ENCODE measurements around the gene HOXA4.

Gene HOXA4

DNA sequence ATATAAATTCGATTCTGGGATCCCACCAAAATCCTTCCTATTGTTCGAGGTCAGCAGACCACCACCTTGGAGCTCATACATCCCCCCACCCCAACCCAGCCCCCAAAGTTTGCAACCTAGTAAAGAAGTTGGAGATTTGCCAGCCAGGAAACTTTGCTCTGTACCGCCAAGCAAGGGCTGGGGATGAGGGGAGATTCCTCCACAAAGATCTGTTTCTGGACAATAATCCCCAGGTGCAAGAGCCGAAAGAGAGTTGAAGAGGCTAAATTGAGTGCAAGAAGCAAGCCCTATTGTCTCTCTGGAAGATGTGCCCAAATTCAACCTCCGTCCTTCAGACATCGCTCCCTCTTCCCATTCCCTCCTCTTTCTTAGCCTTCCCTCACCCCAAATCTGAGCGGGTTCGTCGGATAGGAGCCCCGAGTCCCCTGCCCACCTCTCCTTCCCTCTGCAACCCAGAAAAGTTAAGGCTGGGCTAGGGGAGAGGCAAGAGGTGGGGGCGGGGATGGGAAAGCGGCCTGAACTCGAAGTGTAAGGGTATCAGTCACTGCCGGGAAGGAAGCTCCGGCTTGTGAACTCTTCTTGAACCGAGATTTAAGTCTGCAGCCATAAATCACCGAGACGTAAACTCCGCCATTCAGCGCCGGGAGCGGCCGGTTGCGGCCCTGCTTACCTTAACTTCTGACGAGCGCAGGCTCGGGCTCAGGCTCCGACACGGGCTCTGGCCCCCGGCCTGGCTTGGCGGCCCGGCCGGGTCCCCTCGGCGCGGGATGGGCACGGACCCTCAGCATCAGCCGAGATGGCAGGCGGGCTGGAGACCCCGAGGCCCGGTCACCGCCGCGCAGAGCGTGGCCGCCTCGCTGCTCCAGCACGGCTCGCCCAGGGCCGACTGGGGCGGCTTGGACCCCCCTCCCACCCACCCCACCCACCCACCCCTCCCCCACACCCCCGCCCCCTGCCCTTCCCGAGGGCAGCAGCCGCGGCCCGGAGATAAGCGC, 17.3 kb downstream of the HOXA4 start:
- ATAC-seq: peak; percentile 54
- no peak for DNase-seq
- Mint-ChIP-seq H3K4me3 (no peak overlapping the region), H3K4me1 (no peaks in the 10 kb centered on the region), H3K9me3 (no peaks in the 10 kb centered on the region), H3K27me3 (peaks cover 7% of the 10 kb centered on the region), H3K27ac (no peak overlapping the region)

DNA sequence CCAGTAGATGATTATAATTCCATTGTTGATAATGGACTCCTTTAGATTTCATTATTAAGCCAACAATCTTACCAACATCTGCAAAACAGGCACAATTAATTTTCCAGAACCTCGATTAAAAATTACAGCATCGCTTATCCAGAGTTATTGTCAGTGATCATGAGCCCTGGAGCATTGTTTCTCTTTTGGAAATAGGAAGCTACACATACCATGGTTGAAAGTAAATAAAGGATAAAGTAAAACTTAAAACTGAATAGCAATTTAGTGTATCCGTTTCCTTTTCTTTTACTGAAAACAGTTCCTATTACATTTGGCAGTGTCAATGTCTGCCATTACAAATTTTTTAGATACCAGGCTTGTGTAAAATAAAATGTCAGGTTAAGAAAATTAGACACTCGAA, 18.2 kb downstream of the HOXA4 start:
- ATAC-seq (no peak), DNase-seq (no peak)
- Mint-ChIP-seq H3K4me3 (no peak overlapping the region), H3K9me3 (no peaks in the 10 kb centered on the region), H3K4me1 (no peaks in the 10 kb centered on the region), H3K27ac (no peak overlapping the region), H3K27me3 (peaks cover 7% of the 10 kb centered on the region)

DNA sequence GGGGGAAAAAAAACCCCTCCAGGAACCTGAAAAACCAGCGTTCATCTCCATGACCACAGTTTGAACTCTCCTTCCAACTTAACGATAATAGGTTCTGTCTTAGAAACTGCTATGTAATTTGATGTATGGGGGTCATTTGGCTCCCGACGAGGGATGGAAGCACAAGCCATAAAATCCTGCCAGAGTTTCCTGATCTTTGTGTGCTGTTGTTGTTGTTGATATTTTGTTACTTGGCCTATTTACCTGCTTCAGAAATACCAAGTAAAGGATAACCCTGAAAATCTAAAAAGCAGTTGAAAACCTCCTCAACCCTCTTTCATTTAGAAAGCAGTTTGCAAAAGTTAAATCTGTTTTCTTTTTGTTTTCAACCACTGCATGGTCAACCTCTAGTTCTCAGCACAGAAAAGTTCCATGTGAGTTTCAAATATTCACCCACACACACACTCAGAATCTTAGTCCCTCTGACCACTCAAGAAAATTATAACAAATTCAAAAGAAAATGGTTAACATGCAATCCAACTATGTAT, 18.7 kb downstream of the HOXA4 start:
- Mint-ChIP-seq H3K4me1 (no peaks in the 10 kb centered on the region), H3K4me3 (no peak overlapping the region), H3K27ac (no peak overlapping the region), H3K27me3 (peaks cover 7% of the 10 kb centered on the region), H3K9me3 (no peaks in the 10 kb centered on the region)
- DNase-seq: no peak
- ATAC-seq: no peak

DNA sequence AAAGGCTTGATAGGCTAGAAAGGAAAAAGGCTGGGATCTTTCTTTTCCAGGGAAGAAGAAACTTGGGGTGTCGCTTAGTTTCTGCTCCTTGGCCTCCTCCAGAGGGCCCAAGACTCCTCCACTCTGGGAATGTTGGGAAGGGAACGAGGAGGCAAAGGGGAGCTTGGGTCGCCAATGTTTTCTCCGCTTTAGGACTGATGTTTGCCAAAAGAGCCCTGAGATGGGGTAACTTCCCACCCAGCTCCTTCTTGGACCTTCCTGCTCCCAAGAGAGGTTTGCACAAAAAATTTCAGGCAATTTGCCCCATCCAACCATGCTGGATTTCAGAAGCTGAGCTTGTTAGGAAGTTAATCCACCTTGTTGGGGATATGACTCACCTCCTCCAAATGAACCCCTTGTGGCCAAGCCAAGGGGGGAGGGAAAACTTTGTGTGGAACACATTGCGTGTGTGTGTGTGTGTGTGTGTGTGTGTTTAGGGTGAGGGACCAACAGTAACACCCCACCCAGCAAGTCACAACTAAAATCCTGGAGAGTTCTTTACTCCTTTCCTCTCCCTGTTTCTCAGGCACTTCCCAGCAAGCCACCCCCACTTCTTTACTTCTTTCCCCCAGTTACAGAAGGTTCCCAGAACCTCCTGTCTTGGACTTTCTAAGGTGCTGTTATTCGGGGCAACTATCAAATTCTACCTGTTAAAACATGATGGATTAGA, 19.4 kb downstream of the HOXA4 start:
- no peaks in the 10 kb centered on the region for H3K9me3 Mint-ChIP-seq
- H3K4me3 Mint-ChIP-seq: no peak overlapping the region
- ATAC-seq (no peak), DNase-seq (no peak)
- H3K27ac Mint-ChIP-seq: no peak overlapping the region
- H3K27me3 Mint-ChIP-seq: peaks cover 10% of the 10 kb centered on the region
- no peaks in the 10 kb centered on the region for H3K4me1 Mint-ChIP-seq

DNA sequence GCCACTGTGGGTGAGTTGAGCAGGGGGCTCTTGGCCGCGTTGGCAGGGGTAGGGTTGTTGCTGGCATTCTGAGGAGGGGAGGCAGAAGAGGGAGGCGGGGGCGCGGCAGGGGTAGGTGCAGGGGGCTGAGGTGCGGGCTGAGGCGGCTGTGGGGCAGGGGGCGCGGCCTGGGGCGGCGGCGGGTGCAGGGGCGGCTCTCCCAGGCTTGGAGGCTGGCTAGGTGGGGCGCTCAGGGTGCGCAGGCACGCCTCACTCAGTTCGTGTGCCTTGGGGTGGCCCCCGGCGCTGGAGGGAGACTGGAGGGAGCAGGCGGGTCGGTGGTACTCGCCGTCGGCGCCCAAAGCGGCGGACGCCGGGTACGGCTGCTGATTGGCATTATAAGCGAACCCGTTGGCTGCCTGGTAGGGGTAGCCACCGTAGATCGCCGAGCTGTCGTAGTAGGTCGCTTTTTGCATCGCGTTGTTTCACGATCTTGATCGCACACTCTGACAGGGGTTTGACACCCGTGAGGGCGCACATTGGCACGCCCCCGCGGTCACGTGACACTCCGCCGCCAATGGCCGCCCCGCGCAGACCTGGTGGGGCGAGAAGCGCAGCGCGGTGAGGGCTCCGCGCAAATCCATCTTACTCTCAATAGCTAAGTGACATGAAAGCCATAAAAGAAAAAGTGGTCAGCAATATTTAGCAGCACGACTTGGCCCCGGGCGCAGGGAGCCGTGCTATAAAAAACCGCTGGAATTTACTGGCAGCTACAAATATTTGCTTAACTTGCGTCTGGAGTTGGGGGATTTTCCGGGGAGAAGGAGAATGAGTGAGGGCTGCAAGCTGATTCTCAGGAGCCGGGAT, 20.1 kb downstream of the HOXA4 start:
- ATAC-seq (peak; percentile 68), DNase-seq (no peak)
- Mint-ChIP-seq H3K27me3 (peaks cover 18% of the 10 kb centered on the region), H3K4me3 (no peak overlapping the region), H3K4me1 (no peaks in the 10 kb centered on the region), H3K27ac (no peak overlapping the region), H3K9me3 (no peaks in the 10 kb centered on the region)

DNA sequence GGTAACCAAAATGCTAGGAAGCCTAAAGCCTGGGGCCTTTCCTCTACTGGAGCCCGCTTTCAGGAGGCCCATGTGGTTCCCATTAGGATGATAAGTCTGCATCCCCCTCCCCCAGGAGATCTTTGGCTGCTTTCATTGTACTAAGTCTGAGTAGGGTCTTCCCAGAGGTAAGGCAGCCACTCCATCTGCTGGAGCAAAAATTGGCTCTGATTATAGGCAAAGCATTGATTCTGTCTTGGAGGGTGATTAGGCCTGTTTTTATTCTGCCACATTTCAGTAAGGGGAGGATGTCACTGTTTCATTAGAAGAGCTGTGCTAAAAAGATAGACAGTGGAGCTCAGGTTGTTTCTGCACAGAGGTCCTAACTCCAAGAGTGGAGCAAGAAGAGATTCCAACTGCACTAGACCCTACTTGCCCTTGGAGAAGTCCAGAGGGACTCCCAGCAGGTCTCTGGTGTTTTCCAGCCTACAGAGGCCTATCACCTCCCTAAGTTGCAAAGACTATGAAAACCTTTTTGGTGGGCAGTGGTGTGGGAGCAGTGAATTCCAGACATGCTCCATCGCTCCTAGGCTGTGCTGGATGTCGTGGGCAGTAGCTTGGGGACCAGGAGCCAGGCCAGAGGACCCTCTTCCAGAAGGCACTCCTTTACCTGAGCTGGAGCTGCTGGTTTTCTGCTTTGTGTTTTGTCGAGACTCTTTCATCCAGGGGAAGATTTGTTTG, 20.9 kb downstream of the HOXA4 start:
- Mint-ChIP-seq H3K9me3 (no peaks in the 10 kb centered on the region), H3K4me1 (no peaks in the 10 kb centered on the region), H3K4me3 (no peak overlapping the region), H3K27ac (peak overlapping the region in 1 of 2 donors; percentile 46), H3K27me3 (peaks cover 23% of the 10 kb centered on the region)
- no peak for DNase-seq
- ATAC-seq: no peak

DNA sequence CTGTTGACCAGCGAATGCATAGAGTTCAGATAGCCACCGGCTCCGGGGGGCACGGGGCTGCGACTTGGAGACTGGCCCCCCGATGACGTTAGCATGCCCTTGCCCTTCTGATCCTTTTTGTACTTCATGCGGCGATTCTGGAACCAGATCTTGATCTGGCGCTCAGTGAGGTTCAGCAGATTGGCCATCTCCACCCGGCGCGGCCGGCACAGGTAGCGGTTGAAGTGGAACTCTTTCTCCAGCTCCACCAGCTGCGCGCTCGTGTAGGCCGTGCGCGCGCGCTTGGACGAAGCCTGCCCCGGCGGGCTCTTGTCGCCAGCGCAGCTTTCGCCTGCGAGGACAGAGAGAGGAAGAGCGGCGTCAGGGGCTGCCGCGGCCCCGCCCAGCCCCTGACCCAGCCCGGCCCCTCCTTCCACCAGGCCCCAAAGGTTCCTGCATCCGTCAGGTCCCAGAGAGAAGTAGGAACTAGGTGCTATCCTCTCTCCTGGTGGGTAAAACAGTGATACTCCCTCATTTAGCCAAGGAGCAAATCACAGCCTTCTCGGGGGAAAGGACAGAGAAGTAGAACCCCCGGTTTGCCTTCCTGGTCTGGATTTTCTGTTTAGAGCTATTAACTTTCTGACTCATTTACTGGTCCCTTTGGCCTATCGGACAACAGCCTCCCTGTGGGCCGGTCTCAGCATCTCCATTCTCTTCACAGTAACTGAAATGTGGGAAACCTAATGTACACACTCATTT, 22.0 kb downstream of the HOXA4 start:
- peak; percentile 10 for ATAC-seq
- H3K4me1 Mint-ChIP-seq: peaks cover 5% of the 10 kb centered on the region
- no peak for DNase-seq
- no peak overlapping the region for H3K4me3 Mint-ChIP-seq
- no peaks in the 10 kb centered on the region for H3K9me3 Mint-ChIP-seq
- peaks cover 34% of the 10 kb centered on the region for H3K27me3 Mint-ChIP-seq
- H3K27ac Mint-ChIP-seq: peak overlapping the region in 1 of 2 donors; percentile 19

DNA sequence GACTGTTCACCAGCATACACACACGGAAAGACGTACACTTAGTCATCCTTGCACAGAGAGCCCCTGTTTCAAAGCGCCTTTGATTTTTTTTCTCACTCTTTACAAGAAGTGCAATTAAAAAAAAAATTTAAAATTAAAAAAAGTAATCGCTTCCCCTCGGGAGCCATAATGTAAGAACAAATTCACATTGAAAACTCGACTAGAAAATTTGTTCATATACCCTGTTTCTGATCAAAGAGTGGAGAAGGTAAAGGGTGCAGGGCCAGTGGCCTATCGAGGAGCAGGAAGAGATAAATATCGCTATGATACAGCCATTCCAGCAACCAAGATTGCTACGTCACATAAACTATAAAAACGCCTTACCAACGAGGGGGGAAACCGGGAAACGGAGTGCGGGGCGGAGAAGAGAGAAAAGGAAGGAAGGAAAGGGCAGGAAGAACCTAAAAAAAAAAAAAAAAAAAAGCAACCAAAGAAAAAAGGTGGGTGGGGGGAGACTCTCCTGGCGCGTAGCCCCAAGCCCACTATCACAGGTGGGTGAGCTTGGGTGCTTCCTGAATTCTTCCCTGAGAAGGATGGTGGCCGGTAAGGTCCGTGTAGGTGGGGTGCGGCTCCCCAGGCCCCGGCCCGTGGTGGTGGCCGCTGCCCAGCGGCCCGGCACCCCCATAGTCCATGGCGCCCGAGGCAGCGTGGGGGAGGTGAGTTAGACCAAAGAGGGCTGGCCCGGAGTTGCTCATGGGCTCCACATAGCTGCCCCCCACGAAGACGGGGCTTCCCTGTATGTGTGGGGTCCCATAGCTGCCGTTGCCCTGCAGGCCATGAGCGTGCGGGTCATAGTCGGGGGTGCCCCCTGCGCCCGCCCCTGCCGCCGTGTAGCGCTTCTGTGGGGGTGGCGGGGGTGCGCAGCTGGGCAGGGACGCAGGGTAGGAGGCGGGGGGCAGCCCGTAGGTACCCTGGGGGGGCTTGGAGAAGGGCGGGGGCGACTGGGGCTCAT, 22.9 kb downstream of the HOXA4 start:
- no peaks in the 10 kb centered on the region for H3K9me3 Mint-ChIP-seq
- peaks cover 13% of the 10 kb centered on the region for H3K4me1 Mint-ChIP-seq
- ATAC-seq (peak; percentile 70), DNase-seq (no peak)
- H3K27ac Mint-ChIP-seq: no peak overlapping the region
- H3K4me3 Mint-ChIP-seq: no peak overlapping the region
- H3K27me3 Mint-ChIP-seq: peaks cover 43% of the 10 kb centered on the region

DNA sequence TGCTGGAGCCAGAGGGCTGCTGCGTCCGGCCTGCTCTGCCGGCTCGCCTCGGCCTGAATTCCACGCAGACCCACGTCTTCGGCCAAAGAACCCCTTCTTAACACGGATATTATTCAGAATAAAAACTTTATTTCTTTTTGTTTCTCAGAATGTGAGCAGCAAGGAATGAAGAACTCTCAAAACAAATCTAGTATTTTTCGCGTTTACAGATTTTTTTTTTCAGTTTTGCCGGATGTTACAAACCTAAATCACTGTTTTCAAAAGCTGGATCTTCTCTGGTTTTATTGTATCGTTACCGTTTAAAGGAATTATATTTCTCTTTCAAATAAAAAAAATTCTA, 23.7 kb downstream of the HOXA4 start:
- DNase-seq (no peak), ATAC-seq (no peak)
- Mint-ChIP-seq H3K4me1 (peaks cover 21% of the 10 kb centered on the region), H3K27me3 (peaks cover 49% of the 10 kb centered on the region), H3K4me3 (no peak overlapping the region), H3K9me3 (no peaks in the 10 kb centered on the region), H3K27ac (no peak overlapping the region)

DNA sequence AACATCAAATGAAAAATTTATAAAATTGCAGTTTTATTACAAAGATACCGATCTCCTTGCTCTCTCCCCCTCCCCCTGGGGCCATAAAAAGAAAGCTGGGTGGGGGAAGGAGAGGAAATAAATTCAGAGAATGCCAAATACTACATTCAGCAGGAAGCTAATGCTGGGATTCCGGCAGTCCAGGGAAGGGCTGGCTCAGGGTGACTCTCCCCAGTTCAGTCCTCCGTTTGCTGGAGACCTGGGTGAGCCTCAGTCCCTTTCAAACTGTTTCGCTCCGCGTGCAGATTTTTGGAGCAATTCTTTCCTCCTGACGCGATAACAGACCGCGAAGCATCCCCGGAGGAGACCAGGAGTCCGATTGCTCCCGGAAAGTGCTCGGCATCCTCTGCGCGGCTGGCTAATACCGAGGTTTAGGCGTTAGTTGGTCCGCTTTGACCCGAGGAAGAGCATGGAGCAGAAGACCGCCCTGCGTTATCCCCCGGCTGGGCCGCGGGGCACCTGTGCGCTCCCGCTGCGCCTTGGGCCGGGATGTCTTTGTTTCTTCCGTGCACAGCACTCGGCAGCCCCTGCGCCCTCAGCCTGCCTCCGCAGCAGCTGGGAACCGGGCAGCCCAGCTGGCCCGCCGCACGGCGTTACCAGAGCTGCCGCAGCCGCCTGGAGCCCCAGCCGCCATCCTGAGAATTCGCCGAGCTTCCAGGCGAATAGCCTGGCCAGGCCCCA, 24.2 kb downstream of the HOXA4 start:
- Mint-ChIP-seq H3K27ac (no peak overlapping the region), H3K27me3 (peaks cover 49% of the 10 kb centered on the region), H3K4me1 (peaks cover 24% of the 10 kb centered on the region), H3K4me3 (no peak overlapping the region), H3K9me3 (no peaks in the 10 kb centered on the region)
- no peak for DNase-seq
- no peak for ATAC-seq

DNA sequence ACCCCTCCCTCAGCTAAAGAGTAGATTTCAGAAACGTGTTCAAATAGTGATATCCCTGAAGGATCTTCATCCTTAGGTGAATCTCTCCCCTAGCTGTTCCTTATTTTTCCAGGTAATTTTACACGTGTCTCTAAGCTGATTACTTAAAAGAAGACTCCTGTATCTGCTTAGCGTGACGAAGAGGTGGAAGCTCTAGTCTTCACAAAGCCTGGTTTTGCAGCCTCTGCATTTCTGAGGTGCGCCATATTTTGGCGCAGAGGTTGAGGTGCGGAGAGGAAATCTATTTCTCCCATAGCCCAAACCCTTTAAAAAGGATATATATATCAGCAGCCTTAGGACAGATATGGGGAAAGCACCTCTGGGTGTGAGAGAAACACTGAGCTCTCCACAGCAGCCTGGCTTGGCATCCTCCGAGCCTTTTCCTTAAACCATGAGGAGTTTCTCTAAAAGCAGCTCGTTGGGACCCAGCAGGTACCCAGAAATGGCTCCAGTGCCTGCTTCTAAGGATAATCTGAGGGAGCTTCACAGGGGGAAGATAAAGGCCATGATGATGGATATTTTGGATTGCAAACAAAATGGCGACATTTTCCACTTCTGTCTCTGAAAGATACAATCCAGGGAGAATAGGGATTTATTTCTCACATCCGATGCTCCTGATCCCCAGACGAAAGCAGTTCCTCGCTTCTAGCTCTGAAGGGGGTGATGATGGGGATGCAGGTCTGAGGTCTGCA, 25.1 kb downstream of the HOXA4 start:
- no peak for DNase-seq
- Mint-ChIP-seq H3K27ac (no peak overlapping the region), H3K4me3 (no peak overlapping the region), H3K4me1 (peaks cover 24% of the 10 kb centered on the region), H3K9me3 (no peaks in the 10 kb centered on the region), H3K27me3 (peaks cover 58% of the 10 kb centered on the region)
- no peak for ATAC-seq

DNA sequence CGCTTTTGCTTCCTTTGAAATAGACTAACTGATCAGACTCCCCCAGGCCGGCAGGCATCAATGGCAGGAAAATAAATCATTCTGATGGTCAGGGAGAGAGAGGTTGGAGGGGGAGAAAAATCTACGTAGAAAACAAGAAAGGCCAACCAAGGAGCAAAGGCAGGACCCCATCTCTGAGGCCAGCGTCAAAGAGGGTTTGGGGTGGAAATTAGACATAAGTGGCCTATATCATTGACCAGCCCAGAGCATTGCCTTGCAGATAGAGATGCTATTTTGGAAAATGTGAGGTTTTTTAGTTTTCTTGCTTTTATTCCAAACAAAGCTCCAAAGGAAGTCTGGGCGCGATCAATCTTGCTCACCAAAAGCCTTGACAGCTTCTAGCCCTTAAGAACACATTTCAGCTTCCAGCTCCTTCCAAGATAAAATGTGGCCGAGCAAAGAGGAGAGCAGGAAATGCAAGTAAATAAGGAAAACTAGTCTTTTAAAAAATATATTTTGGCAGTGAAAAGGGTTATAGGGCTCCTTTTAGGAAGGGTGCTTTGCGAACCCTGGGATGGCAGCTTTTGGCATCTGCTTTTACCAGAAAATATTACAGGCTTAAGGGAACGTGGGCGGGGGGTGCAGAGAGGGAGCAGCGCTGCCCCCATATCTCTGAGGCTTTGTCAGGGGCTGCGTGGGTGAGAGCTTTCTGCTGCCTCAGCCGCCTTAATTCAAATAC, 26.1 kb downstream of the HOXA4 start:
- Mint-ChIP-seq H3K4me3 (no peak overlapping the region), H3K9me3 (no peaks in the 10 kb centered on the region), H3K4me1 (peaks cover 26% of the 10 kb centered on the region), H3K27ac (no peak overlapping the region), H3K27me3 (peaks cover 67% of the 10 kb centered on the region)
- ATAC-seq (no peak), DNase-seq (no peak)
